ENCODE measurements around the gene PPA1. TPM values are rescaled to one million over a fixed set of nuclear protein-coding genes. Genes with fewer than 3 reads are reported as not detected.
A peak's percentile ranks its signal among the peaks of the same experiment; 100 is the strongest.

PPA1 gene
- total and polyA plus RNA-seq, 12 donors = 96.9 to 600 (median 162) TPM

DNA sequence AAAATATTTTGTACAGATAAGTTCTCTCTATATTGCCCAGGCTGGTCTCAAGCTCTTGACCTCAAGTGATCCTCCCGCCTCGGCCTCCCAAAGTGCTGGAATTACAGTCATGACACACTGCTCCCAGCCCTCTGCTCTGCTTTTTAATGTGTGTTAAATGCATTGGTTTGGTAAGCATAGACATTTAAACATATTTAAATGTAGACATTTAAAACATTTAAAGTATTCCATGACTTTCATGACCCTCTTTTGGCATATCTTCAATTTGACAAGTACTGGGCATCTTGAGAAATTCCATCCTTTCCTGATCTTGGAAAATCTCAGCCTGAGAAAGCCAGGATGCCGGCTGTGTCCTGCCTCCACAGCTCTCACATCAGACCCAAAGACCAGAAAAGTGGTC, 57.7 kb downstream of the PPA1 start:
- intact Hi-C loops (cut with DNase I) = no loop called here
- TF ChIP-seq POLR2A (IDR thresholded peaks at IDR 0.05) = no peak
- TF ChIP-seq, protein P1, sequence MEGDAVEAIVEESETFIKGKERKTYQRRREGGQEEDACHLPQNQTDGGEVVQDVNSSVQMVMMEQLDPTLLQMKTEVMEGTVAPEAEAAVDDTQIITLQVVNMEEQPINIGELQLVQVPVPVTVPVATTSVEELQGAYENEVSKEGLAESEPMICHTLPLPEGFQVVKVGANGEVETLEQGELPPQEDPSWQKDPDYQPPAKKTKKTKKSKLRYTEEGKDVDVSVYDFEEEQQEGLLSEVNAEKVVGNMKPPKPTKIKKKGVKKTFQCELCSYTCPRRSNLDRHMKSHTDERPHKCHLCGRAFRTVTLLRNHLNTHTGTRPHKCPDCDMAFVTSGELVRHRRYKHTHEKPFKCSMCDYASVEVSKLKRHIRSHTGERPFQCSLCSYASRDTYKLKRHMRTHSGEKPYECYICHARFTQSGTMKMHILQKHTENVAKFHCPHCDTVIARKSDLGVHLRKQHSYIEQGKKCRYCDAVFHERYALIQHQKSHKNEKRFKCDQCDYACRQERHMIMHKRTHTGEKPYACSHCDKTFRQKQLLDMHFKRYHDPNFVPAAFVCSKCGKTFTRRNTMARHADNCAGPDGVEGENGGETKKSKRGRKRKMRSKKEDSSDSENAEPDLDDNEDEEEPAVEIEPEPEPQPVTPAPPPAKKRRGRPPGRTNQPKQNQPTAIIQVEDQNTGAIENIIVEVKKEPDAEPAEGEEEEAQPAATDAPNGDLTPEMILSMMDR (IDR thresholded peaks at IDR 0.05) = no peak
- Histone ChIP-seq H3K36me3 (replicated peaks in 1 of 2) (no peaks in the 10 kb centered on the region), H3K27me3 (no peaks in the 10 kb centered on the region), H3K27ac (no peak overlapping the region), H3K4me3 (no peak overlapping the region), H3K9me3 (replicated peaks in 1 of 3) (no peaks in the 10 kb centered on the region), H3K4me1 (replicated peaks in 1 of 2) (peaks cover 0 to 12% of the 10 kb centered on the region in 2 donors)
- DNase-seq = no peak
- WGBS, 4 donors = 89 to 96% (median 94%) methylated on average over 3 of the region's 3 CpGs

DNA sequence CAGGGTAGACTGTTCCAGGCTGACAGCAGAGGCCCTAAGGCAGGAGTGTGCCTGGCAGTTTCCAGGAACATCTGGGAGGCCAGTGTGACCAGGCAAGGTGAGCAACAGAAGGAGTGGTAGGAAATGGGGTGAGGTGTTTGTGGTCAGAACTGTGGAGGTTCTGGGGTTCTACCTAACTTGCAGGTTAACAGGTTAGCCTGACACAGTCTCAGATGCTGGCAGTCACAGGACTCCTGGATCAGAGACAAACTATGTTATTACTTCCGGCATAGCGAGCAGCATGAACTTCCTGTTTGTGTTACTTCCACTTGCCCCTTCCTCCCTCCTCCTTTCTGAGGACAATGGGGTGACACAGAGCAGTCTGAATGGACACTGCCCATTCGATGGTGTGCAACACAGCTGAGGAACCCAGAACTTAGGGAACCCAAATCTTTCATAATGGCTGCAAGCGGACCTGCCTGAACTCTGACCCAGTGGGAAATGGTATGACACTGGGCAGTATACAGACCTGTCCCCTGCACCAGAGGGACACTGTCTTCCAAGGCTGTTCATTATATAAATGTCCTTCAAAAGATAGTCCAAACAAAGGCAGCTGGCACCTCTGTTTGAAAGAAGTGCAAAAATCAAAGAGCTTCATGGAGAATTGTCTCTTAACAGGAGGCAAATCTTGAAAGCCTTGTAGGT, 59.0 kb downstream of the PPA1 start:
- WGBS, 4 donors = 44 to 52% (median 48%) methylated on average over 3 to 4 of the region's 4 CpGs
- Histone ChIP-seq H3K27ac (peak overlapping the region in 1 of 5 donors; percentile 15), H3K36me3 (replicated peaks in 1 of 2) (no peaks in the 10 kb centered on the region), H3K4me3 (no peak overlapping the region), H3K27me3 (no peaks in the 10 kb centered on the region), H3K9me3 (replicated peaks in 1 of 3) (no peaks in the 10 kb centered on the region), H3K4me1 (replicated peaks in 1 of 2) (peaks cover 2 to 16% of the 10 kb centered on the region in 2 donors)
- intact Hi-C loops (cut with DNase I) = no loop called here
- DNase-seq = no peak
- TF ChIP-seq, protein P1 (IDR thresholded peaks at IDR 0.05) = no peak
- TF ChIP-seq POLR2A (IDR thresholded peaks at IDR 0.05) = no peak

DNA sequence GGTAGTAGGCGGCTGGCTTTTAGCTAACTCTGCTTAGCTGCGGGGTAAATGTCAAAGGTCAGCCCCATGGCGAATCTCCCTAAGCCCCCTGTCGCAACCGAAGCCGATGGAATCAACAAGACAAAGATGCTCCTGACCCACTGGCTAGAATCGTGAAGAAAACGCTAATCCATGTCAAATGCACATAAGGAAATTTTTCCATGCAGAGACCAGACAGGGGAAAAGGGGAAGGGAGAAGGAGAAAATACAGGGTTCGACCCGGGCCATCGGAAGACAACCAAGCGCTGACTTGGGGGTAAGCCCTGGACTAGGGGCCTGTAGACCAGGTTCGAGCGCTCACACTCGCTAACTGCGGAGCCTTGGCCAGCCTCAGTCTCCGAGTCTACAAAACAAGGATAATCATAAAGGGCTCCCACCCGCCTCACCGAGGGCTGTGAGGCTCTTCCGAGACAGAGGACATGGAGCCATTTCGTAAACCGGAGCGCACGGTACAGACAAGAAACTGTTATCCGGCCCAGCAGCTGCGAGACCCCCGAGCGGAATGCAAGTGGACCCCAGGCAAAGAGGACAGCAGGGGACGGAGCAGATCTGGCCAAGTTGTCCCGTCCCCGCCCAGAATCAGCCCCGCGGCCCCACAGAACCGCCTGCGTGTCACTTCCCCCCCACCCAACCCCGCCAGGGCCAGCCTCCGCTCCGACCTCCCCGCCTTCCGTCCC, 63.4 kb downstream of the PPA1 start:
- no peaks in the 10 kb centered on the region for H3K27me3 ChIP-seq
- intact Hi-C loops (cut with DNase I) = no loop called here
- H3K4me1 ChIP-seq (replicated peaks in 1 of 2) = peaks cover 7 to 47% of the 10 kb centered on the region in 2 donors
- peaks cover 0 to 11% of the 10 kb centered on the region in 2 donors for H3K36me3 ChIP-seq (replicated peaks in 1 of 2)
- peak overlapping the region; percentile 75 to 85 (median 81) for H3K4me3 ChIP-seq
- peak overlapping the region; percentile 45 to 96 (median 91) for H3K27ac ChIP-seq
- no peaks in the 10 kb centered on the region for H3K9me3 ChIP-seq (replicated peaks in 1 of 3)
- peak in 1 of 7 donors; percentile 73 for DNase-seq
- 0 to 1% (median 1%) methylated on average over 23 to 40 of the region's 40 CpGs for WGBS, 4 donors
- TF ChIP-seq, protein P1 (IDR thresholded peaks at IDR 0.05) = no peak
- no peak for TF ChIP-seq POLR2A (IDR thresholded peaks at IDR 0.05)

GRCh38 chr10:70169011-70169410, 64.2 kb downstream of the PPA1 start:
- TF ChIP-seq POLR2A (IDR thresholded peaks at IDR 0.05) = no peak
- TF ChIP-seq, protein P1 (IDR thresholded peaks at IDR 0.05) = no peak
- Histone ChIP-seq H3K4me1 (replicated peaks in 1 of 2) (peaks cover 10 to 49% of the 10 kb centered on the region in 2 donors), H3K36me3 (replicated peaks in 1 of 2) (peaks cover 0 to 11% of the 10 kb centered on the region in 2 donors), H3K4me3 (peak overlapping the region in 2 of 4 donors; percentile 75 to 80), H3K27ac (peak overlapping the region in 1 of 5 donors; percentile 92), H3K27me3 (no peaks in the 10 kb centered on the region), H3K9me3 (replicated peaks in 1 of 3) (no peaks in the 10 kb centered on the region)
- DNase-seq = no peak
- intact Hi-C loops (cut with DNase I) = no loop called here
- 25 to 34% (median 31%) methylated on average over 2 of the region's 2 CpGs for WGBS, 4 donors
